Vagina (tissue), 2 donors: ENCODE measurements around the gene SYNDIG1L. TPM values are rescaled to one million over a fixed set of nuclear protein-coding genes. Genes with fewer than 3 reads are reported as not detected.
"Not testable (repeated sequence)": the region's sequence is repeated elsewhere in the genome, so short reads cannot be mapped to it uniquely, and the experiment has no call there.

Source experiments
- DNase-seq, 2 donors: peaks; one replicate each; pipeline ENCODE4 v3.0.0-alpha.2; 2017; ENCODE audit errors: extremely low spot score in 2 of 2
- H3K27ac ChIP-seq: fragments of 200-600 bp; sonication (generic); one replicate; pipeline ENCODE4 v1.5.1; 2019
- H3K27me3 ChIP-seq: fragments of 200-600 bp; sonication (generic); one replicate; pipeline ENCODE4 v1.5.1; 2019
- H3K36me3 ChIP-seq, 2 donors: fragments of 200-600 bp; sonication (generic); one replicate each; pipeline ENCODE4 v1.5.1; 2017 to 2019
- H3K4me1 ChIP-seq: fragments of 200-600 bp; sonication (generic); one replicate; pipeline ENCODE4 v1.5.1; 2019
- H3K4me3 ChIP-seq, 2 donors: fragments of 200-600 bp; sonication (generic); 1 replicate in 1 of 2; 2 replicates in 1 of 2; pipeline ENCODE4 v1.5.1; 2016 to 2019
- H3K9me3 ChIP-seq: fragments of 200-600 bp; sonication (generic); one replicate; pipeline ENCODE4 v1.5.1; 2019
- POLR2A ChIP-seq, 2 donors: fragments of 450-650 bp; IDR thresholded peaks; one replicate each; pipeline ENCODE4 v1.6.1; 2017; ENCODE audit warnings: antibody characterized with exemption in 2 of 2, mild to moderate bottlenecking in 2 of 2, moderate library complexity in 2 of 2
- POLR2AphosphoS5 ChIP-seq, 2 donors: sonication (generic); formaldehyde crosslinking; IDR thresholded peaks; one replicate each; pipeline ENCODE4 v1.9.0; 2017; ENCODE audit warnings: antibody characterized with exemption in 2 of 2, mild to moderate bottlenecking in 2 of 2, low read depth in 1 of 2; ENCODE audit not compliant: insufficient read depth in 1 of 2
- intact Hi-C: fragments of 100-400 bp; cut with DNase I; formaldehyde crosslinking; loops from one replicate; pipeline ENCODE4 v1.15.1; 2023
- total RNA-seq: library from RNA; depleted of rRNA; stranded (reverse); fragments of >200 nt; gene quantifications from one replicate; pipeline ENCODE4 v1.2.3, GENCODE V29; 2016
- TF ChIP-seq, protein P1 (sequence below), 3 experiments: fragments of 450-650 bp in 2 of 3; fragments of 200-600 bp in 1 of 3; sonication (generic) in 1 of 3; IDR thresholded peaks; one replicate each; pipeline ENCODE4 v1.5.1; 2017 to 2019; ENCODE audit warnings: antibody characterized with exemption in 3 of 3, mild to moderate bottlenecking in 2 of 3, moderate library complexity in 2 of 3

SYNDIG1L gene
- total RNA-seq, 1 donor from 2014 or later: not detected

DNA sequence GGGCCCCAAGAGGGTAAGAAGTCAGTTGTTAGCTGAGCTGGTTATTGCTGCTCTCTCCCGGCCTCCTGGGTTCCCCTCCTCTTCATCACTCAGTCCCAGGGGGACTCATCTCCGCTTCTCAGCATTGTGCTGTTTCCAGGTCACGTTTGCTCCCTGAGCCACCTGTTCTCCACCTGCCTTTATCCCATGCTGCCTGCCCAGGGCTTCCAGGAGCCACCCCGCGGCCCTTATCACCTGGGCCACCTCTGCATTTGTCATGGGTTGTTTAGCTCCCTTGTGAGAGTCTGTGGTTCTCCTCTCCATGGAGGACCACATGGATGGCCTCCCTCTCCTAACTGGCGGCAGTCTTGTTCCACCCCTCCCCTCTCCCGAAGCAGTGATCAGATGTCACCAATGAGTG lies 36.0 kb downstream of the SYNDIG1L start:
- Histone ChIP-seq H3K9me3 (no peaks in the 10 kb centered on the region), H3K27ac (no peak overlapping the region), H3K4me3 (no peak overlapping the region), H3K27me3 (no peaks in the 10 kb centered on the region), H3K36me3 (no peaks in the 10 kb centered on the region), H3K4me1 (no peaks in the 10 kb centered on the region)
- TF ChIP-seq POLR2AphosphoS5 (IDR thresholded peaks at IDR 0.05; ENCODE audit: insufficient read depth in 1 of 2, low read depth in 1 of 2): no peak
- TF ChIP-seq POLR2A (IDR thresholded peaks at IDR 0.05): no peak
- TF ChIP-seq, protein P1, sequence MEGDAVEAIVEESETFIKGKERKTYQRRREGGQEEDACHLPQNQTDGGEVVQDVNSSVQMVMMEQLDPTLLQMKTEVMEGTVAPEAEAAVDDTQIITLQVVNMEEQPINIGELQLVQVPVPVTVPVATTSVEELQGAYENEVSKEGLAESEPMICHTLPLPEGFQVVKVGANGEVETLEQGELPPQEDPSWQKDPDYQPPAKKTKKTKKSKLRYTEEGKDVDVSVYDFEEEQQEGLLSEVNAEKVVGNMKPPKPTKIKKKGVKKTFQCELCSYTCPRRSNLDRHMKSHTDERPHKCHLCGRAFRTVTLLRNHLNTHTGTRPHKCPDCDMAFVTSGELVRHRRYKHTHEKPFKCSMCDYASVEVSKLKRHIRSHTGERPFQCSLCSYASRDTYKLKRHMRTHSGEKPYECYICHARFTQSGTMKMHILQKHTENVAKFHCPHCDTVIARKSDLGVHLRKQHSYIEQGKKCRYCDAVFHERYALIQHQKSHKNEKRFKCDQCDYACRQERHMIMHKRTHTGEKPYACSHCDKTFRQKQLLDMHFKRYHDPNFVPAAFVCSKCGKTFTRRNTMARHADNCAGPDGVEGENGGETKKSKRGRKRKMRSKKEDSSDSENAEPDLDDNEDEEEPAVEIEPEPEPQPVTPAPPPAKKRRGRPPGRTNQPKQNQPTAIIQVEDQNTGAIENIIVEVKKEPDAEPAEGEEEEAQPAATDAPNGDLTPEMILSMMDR (IDR thresholded peaks at IDR 0.05): no peak
- DNase-seq: no peak
- intact Hi-C loops: no loop called here

DNA sequence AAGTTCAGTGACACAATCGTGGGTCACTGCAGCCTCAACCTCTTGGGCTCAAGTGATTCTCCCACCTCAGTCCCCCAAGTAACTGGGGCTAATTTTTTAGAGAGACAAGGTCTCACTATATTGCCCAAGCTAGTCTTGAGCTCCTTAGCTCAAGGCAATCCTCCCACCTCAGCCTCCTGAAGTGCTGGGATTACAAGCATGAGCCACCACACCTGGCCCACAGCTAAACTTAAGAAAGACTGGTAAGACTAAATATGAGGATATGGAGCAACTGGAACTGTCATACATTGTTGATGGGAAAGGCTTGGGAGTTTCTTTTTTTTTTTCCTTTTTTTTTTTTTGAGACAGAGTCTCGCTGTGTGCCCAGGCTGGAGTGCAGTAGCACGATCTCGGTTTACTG lies 43.8 kb downstream of the SYNDIG1L start:
- Histone ChIP-seq H3K4me3 (no peak overlapping the region), H3K27me3 (no peaks in the 10 kb centered on the region), H3K4me1 (no peaks in the 10 kb centered on the region), H3K27ac (no peak overlapping the region), H3K9me3 (no peaks in the 10 kb centered on the region), H3K36me3 (no peaks in the 10 kb centered on the region)
- no peak for DNase-seq
- TF ChIP-seq POLR2AphosphoS5 (IDR thresholded peaks at IDR 0.05; ENCODE audit: insufficient read depth in 1 of 2, low read depth in 1 of 2) (no peak), POLR2A (IDR thresholded peaks at IDR 0.05) (no peak)
- TF ChIP-seq, protein P1 (IDR thresholded peaks at IDR 0.05): no peak
- intact Hi-C loops: no loop called here

GRCh38 chr14:74381571-74381970 lies 44.4 kb downstream of the SYNDIG1L start:
- H3K9me3 ChIP-seq, H3K27me3 ChIP-seq, H3K4me3 ChIP-seq, H3K4me1 ChIP-seq, DNase-seq, H3K27ac ChIP-seq, H3K36me3 ChIP-seq, intact Hi-C loops: not testable (repeated sequence)

GRCh38 chr14:74380845-74381244 lies 45.2 kb downstream of the SYNDIG1L start:
- H3K4me3 ChIP-seq: no peak overlapping the region
- no peaks in the 10 kb centered on the region for H3K9me3 ChIP-seq
- H3K27ac ChIP-seq: no peak overlapping the region
- H3K4me1 ChIP-seq: no peaks in the 10 kb centered on the region
- TF ChIP-seq, protein P1 (IDR thresholded peaks at IDR 0.05): no peak
- no peak for TF ChIP-seq POLR2A (IDR thresholded peaks at IDR 0.05)
- TF ChIP-seq POLR2AphosphoS5 (IDR thresholded peaks at IDR 0.05; ENCODE audit: insufficient read depth in 1 of 2, low read depth in 1 of 2): no peak
- H3K27me3 ChIP-seq: no peaks in the 10 kb centered on the region
- no peak for DNase-seq
- H3K36me3 ChIP-seq: no peaks in the 10 kb centered on the region
- intact Hi-C loops: no loop called here

- Histone ChIP-seq H3K9me3 (no peaks in the 10 kb centered on the region), H3K27ac (no peak overlapping the region), H3K36me3 (no peaks in the 10 kb centered on the region), H3K27me3 (no peaks in the 10 kb centered on the region), H3K4me1 (no peaks in the 10 kb centered on the region), H3K4me3 (no peak overlapping the region)
- intact Hi-C loops: no loop called here
- no peak for DNase-seq
- TF ChIP-seq POLR2AphosphoS5 (IDR thresholded peaks at IDR 0.05; ENCODE audit: insufficient read depth in 1 of 2, low read depth in 1 of 2) (no peak), POLR2A (IDR thresholded peaks at IDR 0.05) (no peak)
- TF ChIP-seq, protein P1 (IDR thresholded peaks at IDR 0.05): no peak
Observed at GRCh38 chr14:74380172-74380571, 45.8 kb downstream of the SYNDIG1L start.
